Right cardiac atrium (tissue), 5 donors: ENCODE data around the gene GJB3. TPM values are rescaled to one million over a fixed set of nuclear protein-coding genes. Genes with fewer than 3 reads are reported as not detected.
"Not testable (repeated sequence)": the region's sequence is repeated elsewhere in the genome, so short reads cannot be mapped to it uniquely, and the experiment has no call there.

Experiments used
- ATAC-seq, 2 donors: fragments of 200-7000 bp; cut with Tn5 transposase; one replicate each; pipeline versions ENCODE4 v1.8.0 to v1.9.1; 2020; ENCODE audit warnings: moderate library complexity in 2 of 2, mild to moderate bottlenecking in 1 of 2
- DNase-seq, 3 donors: peaks; one replicate each; pipeline ENCODE4 v3.0.0-alpha.2; 2020
- H3K27ac ChIP-seq: one replicate; pipeline ENCODE4 v1.5.1; 2013; ENCODE audit warnings: mild to moderate bottlenecking, low read length, control low read depth, moderate library complexity
- H3K27me3 ChIP-seq: one replicate; pipeline ENCODE4 v1.6.1; 2013; ENCODE audit not compliant: control insufficient read depth, insufficient read depth
- H3K4me1 ChIP-seq: one replicate; pipeline ENCODE4 v1.6.1; 2013; ENCODE audit warnings: low read length; ENCODE audit not compliant: control insufficient read depth, insufficient read depth
- H3K4me3 ChIP-seq: one replicate; pipeline ENCODE4 v1.5.1; 2013; ENCODE audit warnings: low read length, control low read depth
- H3K9me3 ChIP-seq: one replicate; pipeline ENCODE4 v1.6.1; 2013; ENCODE audit warnings: low read length; ENCODE audit not compliant: control insufficient read depth
- WGBS: extraction: QIAGEN DNeasy Blood & Tissue Kit; methylation state at CpG from one replicate; pipeline ENCODE4 v1.1.7; 2013; 5-methylcytosine and 5-hydroxymethylcytosine counted together
- intact Hi-C, 4 donors: fragments of 100-400 bp; cut with DNase I; formaldehyde crosslinking; loops; one replicate each; pipeline versions ENCODE4 v1.11.0 to v1.14.0; 2022 to 2023
- polyA plus RNA-seq: library from polyadenylated mRNA; stranded (reverse); fragments of 200-250 nt; gene quantifications from one replicate; pipeline ENCODE4 v1.2.3, GENCODE V29; 2013
- total RNA-seq, 4 donors: library from RNA; stranded (reverse); fragmentation: NEBNext Ultra II Directional; extraction: Animal tissue kit (Norgen Biotek cat#: 25700); gene quantifications; one replicate each; pipeline ENCODE4 v1.2.1, GENCODE V29; 2021
- donor health status: healthy with polysubstance abuse.
- donor health status: DM: no; HTN: yes; CAD: no.
- donor health status: DM: no; HTN: no; CAD: no.
- donor health status: DM: no; HTN: yes; CAD: no; lungs with severe emphysema.
- donor health status: DM: yes; HTN: yes; CAD: no.

Gene GJB3
- total and polyA plus RNA-seq, 5 donors, result not detected

DNA sequence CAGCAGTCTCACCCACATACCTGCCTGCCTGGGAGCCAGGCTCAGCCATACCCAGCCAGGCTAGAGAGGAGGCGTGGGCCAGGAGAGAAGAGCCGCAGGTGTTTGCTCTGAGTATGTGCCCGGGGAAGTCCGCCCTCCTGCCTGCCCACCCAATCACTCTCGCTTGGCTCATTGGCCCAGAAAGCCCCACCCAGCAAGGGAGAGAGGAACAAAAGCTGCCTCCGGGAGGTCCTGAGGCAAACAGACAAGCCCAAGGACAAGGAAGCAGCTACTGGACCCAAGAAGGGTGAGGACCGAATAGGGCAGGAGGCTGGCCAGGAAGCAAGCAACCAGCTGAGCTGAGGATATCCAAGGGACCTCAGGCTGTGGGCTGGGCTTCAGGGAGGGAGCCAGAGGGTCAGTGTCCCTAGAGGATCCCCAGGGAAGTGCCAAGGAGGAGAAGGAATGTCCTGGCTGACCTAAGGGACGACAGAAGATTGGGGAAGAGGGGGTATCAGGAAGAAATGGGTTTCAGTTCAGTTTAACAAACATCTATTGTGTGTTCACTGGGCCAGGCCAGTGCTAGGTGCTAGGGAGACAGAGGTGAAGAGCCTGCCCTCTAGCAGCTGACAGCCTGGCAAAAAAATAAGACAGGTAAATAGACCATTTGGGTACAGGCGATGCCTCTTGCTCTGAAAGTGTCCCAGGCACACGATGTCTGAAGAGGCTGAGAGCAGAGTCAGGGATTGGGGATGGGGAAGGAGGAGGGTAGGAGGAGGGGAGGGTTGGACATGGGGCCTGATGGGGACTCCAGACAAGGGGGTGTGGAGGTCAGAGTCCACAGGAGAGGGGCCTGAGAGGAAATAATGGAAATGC is 21.3 kb upstream of the GJB3 start, which contains the start of gene GJB4:
GJB4 (plus strand) TSS at position 238 of the 855 bp plus-strand sequence. CDS start 1,515 bp downstream, outside the sequence.
- ATAC-seq, result no peak
- intact Hi-C loops, result no loop called here
- DNase-seq, result no peak
- Histone ChIP-seq H3K27ac (no peak within 1 kb of the TSS), H3K9me3 (no peaks in the 10 kb centered on the region), H3K4me1 (no peaks in the 10 kb centered on the region), H3K4me3 (no peak within 1 kb of the TSS), H3K27me3 (no peaks in the 10 kb centered on the region)
- WGBS, result 59% methylated on average over 10 of the region's 10 CpGs

DNA sequence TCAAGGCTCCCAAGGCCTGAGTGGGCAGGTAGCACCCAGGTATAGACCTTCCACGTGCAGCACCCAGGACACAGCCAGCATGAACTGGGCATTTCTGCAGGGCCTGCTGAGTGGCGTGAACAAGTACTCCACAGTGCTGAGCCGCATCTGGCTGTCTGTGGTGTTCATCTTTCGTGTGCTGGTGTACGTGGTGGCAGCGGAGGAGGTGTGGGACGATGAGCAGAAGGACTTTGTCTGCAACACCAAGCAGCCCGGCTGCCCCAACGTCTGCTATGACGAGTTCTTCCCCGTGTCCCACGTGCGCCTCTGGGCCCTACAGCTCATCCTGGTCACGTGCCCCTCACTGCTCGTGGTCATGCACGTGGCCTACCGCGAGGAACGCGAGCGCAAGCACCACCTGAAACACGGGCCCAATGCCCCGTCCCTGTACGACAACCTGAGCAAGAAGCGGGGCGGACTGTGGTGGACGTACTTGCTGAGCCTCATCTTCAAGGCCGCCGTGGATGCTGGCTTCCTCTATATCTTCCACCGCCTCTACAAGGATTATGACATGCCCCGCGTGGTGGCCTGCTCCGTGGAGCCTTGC is 19.7 kb upstream of the GJB3 start:
- Histone ChIP-seq H3K9me3 (no peaks in the 10 kb centered on the region), H3K4me3 (no peak overlapping the region), H3K4me1 (no peaks in the 10 kb centered on the region), H3K27me3 (no peaks in the 10 kb centered on the region), H3K27ac (no peak overlapping the region)
- ATAC-seq (no peak), DNase-seq (no peak)
- WGBS, result 92% methylated on average over 33 of the region's 33 CpGs
- intact Hi-C loops, result no loop called here

DNA sequence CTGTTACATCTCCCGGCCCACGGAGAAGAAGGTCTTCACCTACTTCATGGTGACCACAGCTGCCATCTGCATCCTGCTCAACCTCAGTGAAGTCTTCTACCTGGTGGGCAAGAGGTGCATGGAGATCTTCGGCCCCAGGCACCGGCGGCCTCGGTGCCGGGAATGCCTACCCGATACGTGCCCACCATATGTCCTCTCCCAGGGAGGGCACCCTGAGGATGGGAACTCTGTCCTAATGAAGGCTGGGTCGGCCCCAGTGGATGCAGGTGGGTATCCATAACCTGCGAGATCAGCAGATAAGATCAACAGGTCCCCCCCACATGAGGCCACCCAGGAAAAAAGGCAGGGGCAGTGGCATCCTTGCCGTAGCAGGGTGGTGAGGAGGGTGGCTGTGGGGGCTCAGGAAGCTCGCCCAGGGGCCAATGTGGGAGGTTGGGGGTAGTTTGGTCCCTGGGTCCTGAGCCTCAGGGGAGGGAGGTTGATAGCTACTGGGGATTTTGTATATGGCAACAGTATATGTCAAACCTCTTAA is 19.2 kb upstream of the GJB3 start:
- no peak for ATAC-seq
- Histone ChIP-seq H3K4me1 (no peaks in the 10 kb centered on the region), H3K27ac (no peak overlapping the region), H3K9me3 (no peaks in the 10 kb centered on the region), H3K27me3 (no peaks in the 10 kb centered on the region), H3K4me3 (no peak overlapping the region)
- 86% methylated on average over 13 of the region's 13 CpGs for WGBS
- no peak for DNase-seq
- intact Hi-C loops, result no loop called here

DNA sequence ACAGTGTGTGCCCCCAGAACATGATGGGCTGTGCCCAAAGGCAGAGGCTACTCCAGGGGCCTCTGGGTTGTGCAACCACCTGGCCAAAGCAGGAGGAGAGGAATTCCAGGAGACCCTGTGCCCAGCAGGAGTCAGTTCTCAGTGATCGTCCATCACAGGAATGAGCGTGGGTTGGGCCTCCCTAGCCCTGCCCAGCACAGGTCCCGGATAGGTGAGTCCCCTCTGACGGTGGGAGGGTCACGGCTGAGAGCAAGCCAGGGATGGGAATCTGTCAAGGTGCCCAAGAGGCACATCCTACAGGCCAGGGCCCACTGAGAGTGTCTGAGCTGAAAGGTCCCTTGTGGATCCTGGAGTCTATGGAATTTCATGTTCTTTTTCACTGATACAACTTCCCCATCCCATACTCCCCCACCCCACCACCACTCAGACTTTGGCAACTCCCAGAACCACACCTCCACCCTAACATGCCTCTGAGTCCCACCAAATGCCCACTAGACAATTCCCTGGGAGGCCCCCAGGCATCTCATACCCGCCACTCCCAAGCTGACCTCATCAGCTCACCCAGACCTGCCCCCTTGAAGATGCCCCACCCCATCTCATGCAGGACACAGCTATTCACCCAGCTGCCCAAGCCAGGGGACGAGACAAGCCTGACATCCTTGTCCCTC is 18.4 kb upstream of the GJB3 start:
- Histone ChIP-seq H3K9me3 (no peaks in the 10 kb centered on the region), H3K27ac (no peak overlapping the region), H3K27me3 (no peaks in the 10 kb centered on the region), H3K4me1 (no peaks in the 10 kb centered on the region), H3K4me3 (no peak overlapping the region)
- ATAC-seq, result no peak
- intact Hi-C loops, result no loop called here
- DNase-seq, result no peak
- WGBS, result 61% methylated on average over 7 of the region's 7 CpGs

DNA sequence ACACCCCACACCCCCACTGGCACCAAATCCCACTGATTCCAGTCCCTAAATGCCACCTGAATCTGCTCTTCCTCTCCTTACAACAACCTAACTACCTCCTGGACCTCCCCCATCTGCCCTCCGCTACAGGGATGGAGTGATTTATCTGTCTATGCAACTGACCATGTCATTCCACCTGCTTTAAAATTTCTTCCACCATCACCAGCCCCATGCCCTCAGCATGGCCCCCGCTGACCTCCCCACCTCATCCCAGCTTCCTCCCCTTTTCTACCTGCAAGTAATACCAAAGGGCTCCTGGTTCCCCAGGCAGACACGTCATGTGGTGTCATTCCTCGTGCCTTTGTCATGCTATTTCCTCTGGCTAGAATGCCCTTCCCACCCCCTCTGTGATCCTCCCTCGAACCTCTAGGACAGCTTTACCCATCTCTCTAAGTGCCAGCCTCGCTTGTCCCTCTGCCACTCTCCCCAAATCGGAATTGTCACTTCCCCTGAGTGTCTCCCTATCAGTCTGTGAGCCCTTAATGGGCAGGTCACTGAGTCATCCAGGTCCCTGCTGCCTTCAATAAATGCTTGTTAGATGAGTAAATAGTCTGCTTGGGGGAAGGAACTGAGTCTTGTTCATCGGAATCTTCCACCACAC is 17.8 kb upstream of the GJB3 start:
- DNase-seq, result no peak
- 52% methylated on average over 8 of the region's 8 CpGs for WGBS
- no peaks in the 10 kb centered on the region for H3K4me1 ChIP-seq
- H3K27ac ChIP-seq, result no peak overlapping the region
- intact Hi-C loops, result no loop called here
- ATAC-seq, result no peak
- H3K27me3 ChIP-seq, result no peaks in the 10 kb centered on the region
- no peaks in the 10 kb centered on the region for H3K9me3 ChIP-seq
- no peak overlapping the region for H3K4me3 ChIP-seq

DNA sequence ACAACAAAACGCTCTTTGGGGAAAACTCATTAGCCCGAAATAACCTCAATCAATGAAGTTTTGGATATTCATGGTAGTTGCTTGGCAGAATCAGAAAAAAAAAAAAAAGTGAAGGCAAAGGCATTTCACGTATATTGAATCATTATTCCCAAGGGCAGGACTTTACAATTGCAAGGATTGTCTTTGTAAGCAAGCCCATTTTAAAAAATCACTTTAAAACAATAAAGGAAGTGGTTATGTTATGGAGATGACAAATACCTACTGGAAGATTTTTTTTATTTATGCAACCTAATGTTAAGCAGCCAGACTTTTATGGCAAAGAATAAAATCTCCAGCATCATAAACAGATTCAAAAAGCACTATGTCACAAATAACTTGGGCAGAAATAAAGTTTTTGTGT is 12.2 kb upstream of the GJB3 start:
- H3K4me3 ChIP-seq, result no peak overlapping the region
- DNase-seq (no peak), ATAC-seq (no peak)
- H3K27me3 ChIP-seq, result no peaks in the 10 kb centered on the region
- H3K27ac ChIP-seq, result no peak overlapping the region
- no peaks in the 10 kb centered on the region for H3K4me1 ChIP-seq
- WGBS, result 63% methylated on average over 3 of the region's 3 CpGs
- intact Hi-C loops, result no loop called here
- no peaks in the 10 kb centered on the region for H3K9me3 ChIP-seq

DNA sequence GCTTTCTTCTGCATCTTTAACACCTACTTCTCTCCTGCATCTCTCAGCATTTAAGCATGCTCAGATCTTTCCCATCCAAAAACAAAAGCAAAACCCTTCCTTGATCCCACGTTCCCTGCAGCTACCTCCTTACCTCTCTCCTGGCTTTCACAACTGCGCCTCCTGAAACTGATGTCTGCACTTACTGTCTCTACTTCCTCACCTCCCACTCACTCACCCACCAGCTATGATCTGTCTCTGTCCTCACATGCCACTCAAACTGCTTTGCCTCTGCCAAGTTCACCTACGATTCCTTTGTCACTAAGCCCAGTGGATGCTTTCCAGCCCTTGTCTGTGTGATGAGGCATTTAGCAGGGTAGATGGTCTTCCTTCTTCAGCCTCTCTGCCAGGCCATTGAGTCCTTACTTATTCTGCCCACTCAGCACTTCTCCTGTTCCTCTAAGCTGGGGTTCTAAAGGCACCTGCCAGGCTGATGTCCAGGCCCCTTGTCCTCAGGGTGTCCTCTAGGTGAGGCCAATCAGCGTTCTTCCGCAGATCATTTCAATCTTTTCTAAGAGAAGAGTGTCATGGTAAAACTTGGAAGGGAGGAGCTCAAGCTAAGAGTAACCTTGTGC is 10.0 kb upstream of the GJB3 start:
- no peak overlapping the region for H3K4me3 ChIP-seq
- H3K4me1 ChIP-seq, result no peaks in the 10 kb centered on the region
- ATAC-seq, result no peak
- no peak for DNase-seq
- H3K27me3 ChIP-seq, result no peaks in the 10 kb centered on the region
- WGBS, result 66% methylated on average over 5 of the region's 5 CpGs
- intact Hi-C loops, result no loop called here
- no peak overlapping the region for H3K27ac ChIP-seq
- H3K9me3 ChIP-seq, result no peaks in the 10 kb centered on the region

DNA sequence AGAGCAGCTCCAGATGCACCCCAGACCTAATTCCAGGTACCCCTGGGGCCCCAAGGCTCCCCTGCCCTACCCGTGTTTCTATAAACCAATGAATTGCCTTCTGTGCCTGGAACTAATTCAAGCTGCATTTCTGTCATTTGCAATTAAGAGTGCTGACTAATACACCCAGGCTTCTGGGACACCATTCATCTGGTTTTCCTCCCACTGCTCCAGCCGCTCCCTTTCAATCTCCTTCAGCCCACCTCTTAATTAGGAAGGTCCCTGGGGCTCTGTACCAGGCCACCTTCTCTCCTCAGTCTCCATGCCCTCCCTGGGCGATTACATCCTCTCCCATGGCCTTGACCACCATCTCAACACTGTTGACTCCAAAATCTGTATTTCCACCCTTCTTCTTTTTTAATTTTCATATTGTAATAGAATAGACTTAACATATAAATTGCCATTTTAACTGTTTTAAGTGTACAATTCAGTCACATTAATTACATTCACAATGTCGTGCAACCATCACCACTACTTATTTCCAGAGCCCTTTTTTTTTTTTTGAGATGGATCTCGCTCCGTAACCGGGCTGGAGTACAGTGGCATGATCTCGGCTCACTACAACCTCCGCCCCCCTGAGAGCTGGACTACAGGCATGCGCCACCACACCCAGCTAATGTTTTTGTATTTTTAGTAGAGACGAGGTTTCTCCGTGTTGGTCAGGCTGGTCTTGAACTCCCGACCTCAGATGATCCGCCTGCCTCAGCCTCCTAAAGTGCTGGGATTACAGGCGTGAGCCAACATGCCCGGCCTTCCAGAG is 9.2 kb upstream of the GJB3 start:
- intact Hi-C loops, result no loop called here
- Histone ChIP-seq H3K27me3 (no peaks in the 10 kb centered on the region), H3K27ac (no peak overlapping the region), H3K9me3 (no peaks in the 10 kb centered on the region), H3K4me1 (no peaks in the 10 kb centered on the region), H3K4me3 (no peak overlapping the region)
- ATAC-seq (no peak), DNase-seq (no peak)
- 85% methylated on average over 16 of the region's 16 CpGs for WGBS

DNA sequence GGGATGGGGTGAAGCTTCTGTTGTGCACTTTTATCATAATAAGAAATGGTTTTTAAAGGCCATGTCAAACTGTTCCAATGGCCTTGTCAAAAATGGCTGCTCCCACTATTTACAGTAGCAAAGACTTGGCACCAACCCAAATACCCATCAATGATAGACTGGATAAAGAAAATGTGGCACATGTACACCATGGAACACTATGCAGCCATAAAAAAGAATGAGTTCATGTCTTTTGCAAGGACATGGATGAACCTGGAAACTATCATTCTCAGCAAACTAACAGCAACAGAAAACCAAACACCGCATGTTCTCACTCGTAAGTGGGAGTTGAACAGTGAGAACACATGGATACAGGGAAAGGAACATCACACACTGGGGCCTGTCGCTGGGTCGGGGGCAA is 7.9 kb upstream of the GJB3 start:
- H3K4me1 ChIP-seq, intact Hi-C loops, DNase-seq, H3K4me3 ChIP-seq, ATAC-seq, H3K27ac ChIP-seq, H3K27me3 ChIP-seq, H3K9me3 ChIP-seq: not testable (repeated sequence)
- 94% methylated on average over 4 of the region's 4 CpGs for WGBS

DNA sequence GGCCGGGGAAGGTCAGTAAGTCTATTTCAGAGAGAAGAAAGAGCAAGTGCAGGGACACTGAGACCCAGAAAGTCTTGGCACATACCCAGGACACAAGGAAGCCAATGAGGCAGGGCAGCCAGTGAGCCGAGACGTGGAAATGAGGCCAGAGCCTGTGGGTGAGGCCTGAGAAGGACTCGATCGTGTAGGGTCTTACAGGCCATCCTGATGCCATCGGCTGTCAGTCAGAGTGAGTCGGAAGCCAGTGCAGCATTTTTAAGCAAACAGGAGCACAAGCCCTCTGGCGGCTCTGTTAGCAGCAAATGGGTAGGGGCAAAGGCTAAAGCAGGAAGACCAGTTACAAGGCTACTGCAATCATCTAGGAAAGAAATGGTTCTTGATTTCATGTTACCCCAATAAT is 6.1 kb upstream of the GJB3 start:
- H3K4me3 ChIP-seq, result no peak overlapping the region
- 60% methylated on average over 8 of the region's 8 CpGs for WGBS

More for the DNA sequence above, 6.1 kb upstream of the GJB3 start:
- DNase-seq, result no peak
- Histone ChIP-seq H3K4me1 (no peaks in the 10 kb centered on the region), H3K9me3 (no peaks in the 10 kb centered on the region), H3K27me3 (no peaks in the 10 kb centered on the region), H3K27ac (no peak overlapping the region)
- no peak for ATAC-seq
- intact Hi-C loops, result no loop called here
